ENCODE data around the gene ACOT13.
"Not testable (repeated sequence)": the region's sequence is repeated elsewhere in the genome, so short reads cannot be mapped to it uniquely, and the experiment has no call there.

Gene ACOT13

GRCh38 chr6:24666641-24667377 lies at the start of gene ACOT13, which contains the start of gene TDP2:
TSS of gene ACOT13 (plus strand) at chr6:24667077. CDS start at chr6:24667264, 187 bp downstream.
TSS of gene TDP2 (minus strand) at chr6:24666899. CDS start at chr6:24666862, 37 bp downstream.
- DNase-seq: peak; percentile 91 to 99 (median 94)
- intact Hi-C loops (cut with DNase I): loop anchor here (1.0 to 10.0 kb wide), 3 partner anchors 53 to 108 kb away; partner anchors contain the start of gene GMNN

GRCh38 chr6:24619661-24620060 lies 47.2 kb upstream of the ACOT13 start:
- DNase-seq: no peak
- intact Hi-C loops (cut with DNase I): no loop called here

DNA sequence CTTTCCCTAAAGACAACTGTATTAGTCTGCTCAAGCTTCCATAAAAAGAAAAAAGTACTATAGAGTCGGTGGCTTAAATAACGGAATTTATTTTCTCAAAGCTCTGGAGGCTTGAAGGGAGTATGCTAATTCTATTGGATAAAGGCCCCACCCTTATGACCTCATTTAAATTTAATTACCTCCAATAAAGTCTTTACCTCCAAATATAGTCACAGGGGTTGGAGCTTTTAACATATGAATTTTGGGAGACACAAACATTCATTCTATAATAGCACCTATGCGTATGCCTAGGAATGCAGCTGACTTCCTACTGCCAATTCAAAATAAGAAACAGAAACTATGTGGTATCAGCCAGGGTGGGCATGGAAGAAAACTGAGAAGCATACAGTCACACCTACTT lies 46.2 kb upstream of the ACOT13 start:
- intact Hi-C loops (cut with DNase I): no loop called here
- no peak for DNase-seq

DNA sequence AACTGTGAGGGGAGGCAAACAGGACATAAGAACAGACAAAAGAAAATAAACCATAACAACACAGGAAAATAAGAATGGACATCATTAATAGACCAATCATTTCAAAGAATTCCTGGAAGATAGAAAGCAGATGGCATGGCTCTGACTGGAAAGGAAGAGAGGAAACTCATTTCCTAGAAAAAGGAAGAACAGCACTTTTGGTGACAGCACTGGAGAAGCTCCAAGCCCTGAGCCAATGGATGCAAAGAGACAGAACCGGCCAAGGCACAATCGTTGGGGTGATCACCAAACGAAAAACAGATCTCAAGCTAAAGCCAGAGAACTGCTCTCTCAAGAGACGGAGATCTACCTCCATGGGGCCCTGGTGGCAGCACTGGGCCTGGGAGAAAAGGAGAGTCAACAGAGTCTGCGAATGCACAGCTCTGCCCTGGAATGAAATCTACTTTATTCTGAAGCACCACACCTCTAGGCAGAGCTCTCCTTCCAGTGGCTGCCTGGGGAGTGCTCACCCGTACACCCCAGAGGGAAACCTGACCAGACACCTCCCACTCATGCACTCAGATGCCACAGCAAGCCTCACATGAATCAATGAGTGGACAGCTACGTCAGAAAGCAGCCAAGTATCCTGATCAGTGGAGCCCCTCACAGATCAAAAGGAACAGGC lies 45.1 kb upstream of the ACOT13 start:
- intact Hi-C loops (cut with DNase I): no loop called here
- peak in 1 of 10 donors; percentile 28 for DNase-seq

DNA sequence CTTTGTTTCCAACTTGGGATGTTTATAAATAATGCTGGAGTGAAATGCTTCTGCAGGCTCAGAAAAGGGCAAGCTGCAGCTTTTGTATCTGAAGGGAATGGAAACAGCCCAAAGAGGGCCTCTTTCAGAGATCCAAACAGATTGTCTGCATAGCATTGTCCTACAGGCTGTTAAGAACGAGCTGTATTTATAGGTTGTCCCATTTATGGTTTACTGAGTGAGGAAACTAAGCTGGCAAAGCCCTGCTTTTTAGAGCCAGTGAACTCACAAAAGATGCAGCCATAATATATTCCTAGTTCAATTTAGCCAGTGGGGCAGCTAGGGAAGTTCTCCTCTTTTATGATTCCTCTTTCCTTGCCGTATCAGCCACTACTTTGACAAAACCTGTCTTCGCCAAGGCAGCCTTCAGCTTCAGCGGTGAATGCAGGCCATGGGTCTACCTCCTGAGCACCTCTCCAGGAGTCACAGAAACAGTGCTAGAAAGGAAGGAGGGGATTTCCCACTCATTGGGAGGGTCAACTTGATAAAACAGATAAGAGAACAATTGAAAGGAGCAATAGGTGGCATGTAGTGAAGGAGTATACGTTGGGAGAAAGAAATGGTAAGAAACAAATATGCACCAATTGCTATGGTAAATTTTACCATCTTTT lies 35.9 kb upstream of the ACOT13 start:
- DNase-seq: peak in 1 of 10 donors; percentile 46
- intact Hi-C loops (cut with DNase I): no loop called here

DNA sequence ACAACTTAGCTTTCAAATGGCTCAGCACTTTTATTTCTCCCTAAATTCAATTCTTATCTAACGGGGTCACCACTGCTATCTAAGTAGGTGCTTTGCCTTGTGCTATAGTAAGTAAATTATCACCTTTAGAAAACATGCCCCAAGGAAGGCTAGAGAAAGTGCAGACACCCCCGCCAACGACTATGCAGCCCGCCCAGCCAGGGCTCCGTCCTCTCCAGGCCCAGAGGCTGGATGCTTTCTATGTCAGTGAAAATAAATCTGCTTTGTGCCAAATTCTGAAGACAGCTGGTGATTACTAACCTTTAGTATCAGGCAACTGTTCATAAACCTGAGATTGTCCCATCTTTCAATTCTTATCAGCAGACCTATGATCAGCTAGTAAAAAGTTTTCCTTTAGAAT lies 35.2 kb upstream of the ACOT13 start:
- intact Hi-C loops (cut with DNase I): no loop called here
- DNase-seq: no peak

- intact Hi-C loops (cut with DNase I): no loop called here
These were observed 34.3 kb upstream of the ACOT13 start for GRCh38 chr6:24632573-24632972.

GRCh38 chr6:24636681-24637080 lies 30.2 kb upstream of the ACOT13 start:
- no peak for DNase-seq
- intact Hi-C loops (cut with DNase I): no loop called here

More at GRCh38 chr6:24632573-24632972, 34.3 kb upstream of the ACOT13 start:
- no peak for DNase-seq

DNA sequence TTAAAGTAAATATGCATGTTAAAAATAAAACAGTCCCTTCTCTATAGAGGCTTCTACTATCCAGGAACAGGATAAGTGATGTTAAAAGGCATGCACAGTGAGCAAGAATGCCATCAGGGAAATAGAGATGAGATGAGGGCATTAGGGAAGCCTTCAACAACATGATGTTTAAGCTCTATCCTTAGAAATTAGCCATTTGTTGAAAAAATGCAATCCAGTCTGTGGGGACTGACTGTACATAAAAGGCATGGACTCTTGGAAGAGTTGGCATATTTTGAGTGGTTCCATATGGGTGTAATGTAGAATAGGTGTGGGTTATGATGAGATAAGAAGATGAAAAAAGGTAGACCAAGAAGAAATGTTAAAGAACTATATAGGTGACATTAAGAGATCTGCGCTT lies 26.7 kb upstream of the ACOT13 start:
- intact Hi-C loops (cut with DNase I): no loop called here
- DNase-seq: no peak

GRCh38 chr6:24640631-24641030 lies 26.2 kb upstream of the ACOT13 start:
- intact Hi-C loops (cut with DNase I); DNase-seq: not testable (repeated sequence)

DNA sequence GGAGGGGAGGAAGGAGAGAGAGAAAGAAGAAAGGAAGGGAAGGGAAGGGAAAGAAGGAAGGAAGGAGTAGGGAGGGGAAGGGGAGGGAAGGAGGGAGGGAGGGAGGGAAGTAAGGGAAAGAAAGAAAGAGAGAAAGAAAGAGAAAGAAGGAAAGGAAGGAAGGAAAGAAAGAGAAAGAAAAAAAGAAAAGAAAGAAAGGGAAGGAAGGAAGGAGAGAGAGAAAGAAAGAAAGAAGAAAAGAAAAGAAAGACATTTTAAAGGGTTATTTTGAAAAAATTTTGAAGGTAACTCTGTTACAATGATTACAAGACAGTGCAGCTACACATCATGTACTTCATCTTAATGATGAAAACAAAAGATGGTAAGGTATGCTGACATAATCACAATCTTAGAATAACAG lies 24.8 kb upstream of the ACOT13 start:
- DNase-seq: no peak
- intact Hi-C loops (cut with DNase I): no loop called here

DNA sequence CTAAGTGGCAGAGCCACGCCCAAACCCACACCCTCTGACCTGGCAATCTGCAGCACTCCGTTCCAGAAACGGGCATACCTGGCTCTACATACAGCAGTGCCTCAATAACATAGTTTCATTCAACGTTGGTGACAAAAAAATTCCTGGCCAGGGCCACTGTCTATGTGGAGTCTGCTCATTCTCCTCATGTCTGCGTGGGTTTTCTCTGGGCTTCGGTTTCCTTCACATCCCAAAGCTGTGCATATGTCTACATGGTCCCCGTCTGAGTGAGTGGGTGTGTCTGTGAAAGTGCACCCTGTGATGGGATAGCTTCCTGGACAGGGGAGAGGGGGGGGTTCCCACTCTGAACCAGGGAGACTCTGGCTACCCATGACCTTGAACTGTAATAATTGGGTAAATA lies 23.0 kb upstream of the ACOT13 start:
- intact Hi-C loops (cut with DNase I): no loop called here
- DNase-seq: peak in 3 of 10 donors; percentile 29 to 85 (median 47)

DNA sequence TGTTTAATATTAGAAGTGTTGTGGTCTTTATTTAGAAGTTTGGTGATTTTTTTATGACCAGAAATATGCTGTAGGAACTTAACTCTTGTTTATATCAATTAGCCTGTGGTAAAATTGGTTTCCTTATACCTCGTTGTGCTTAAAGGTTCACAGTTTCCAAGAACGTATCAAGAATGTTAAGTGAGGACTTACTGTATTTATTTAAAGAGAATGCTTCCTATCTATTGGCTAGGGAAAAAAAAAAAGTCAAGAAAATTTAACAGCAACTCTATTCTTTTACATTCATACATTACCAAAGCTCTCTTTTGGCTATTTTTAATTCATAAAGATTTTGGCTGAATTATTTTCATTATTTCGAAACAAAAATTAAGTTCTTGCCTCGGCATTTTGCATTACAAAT lies 22.5 kb upstream of the ACOT13 start:
- intact Hi-C loops (cut with DNase I): no loop called here
- no peak for DNase-seq

GRCh38 chr6:24646771-24647170 lies 20.1 kb upstream of the ACOT13 start:
- intact Hi-C loops (cut with DNase I): no loop called here
- no peak for DNase-seq

DNA sequence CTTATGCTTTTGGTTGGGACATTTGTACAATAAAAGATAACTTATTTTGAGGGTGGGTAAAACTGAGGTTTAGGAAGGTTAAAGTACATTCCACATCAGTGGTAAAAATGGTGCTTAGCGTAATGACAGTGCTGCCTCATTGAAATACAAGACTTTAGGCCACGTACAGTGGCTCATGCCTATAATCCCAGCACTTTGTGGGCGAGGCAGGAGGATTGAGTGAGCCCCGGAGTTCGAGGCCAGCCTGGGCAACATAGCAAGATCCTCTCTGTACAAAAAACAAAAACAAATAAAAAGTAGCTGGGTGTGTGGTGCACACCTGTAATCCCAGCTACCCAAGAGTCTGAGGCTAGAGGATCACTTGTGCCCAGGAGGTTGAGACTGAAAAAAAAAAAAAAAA lies 18.6 kb upstream of the ACOT13 start:
- DNase-seq: peak in 1 of 10 donors; percentile 34
- intact Hi-C loops (cut with DNase I): no loop called here

DNA sequence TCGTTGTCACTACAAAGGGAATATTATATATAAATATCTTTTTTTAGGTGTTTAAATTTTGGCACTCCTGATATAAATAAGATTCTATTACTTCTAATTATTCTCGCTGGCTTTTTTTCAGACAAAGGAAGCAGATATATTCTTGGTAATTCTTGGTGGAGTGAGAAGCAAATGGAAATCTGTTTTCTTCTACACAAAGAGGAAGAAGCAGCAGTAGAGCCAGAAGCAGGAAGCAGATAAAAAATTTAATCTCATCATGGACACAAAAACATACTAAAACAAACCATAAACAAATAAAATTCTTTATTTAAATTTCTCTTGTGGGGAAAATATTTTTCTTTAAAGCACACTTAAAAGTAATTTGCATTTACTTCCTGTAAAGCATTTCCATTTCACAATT lies 17.2 kb upstream of the ACOT13 start:
- DNase-seq: no peak
- intact Hi-C loops (cut with DNase I): no loop called here

DNA sequence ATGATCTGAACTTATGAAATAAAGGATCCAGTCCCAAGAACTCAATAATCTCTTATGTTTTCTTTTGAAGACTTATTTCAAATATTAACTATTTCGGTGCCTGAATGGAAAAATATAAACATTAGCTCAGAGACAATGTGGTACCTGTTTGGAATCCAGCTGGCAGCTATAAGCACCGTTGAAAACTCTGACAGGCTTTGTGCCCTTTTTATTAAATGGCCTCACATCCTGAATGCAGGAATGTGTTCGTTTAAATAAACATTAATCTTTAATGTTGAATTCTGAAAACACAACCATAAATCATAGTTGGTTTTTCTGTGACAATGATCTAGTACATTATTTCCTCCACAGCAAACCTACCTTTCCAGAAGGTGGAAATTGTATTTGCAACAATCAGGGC lies 16.5 kb upstream of the ACOT13 start:
- intact Hi-C loops (cut with DNase I): no loop called here
- DNase-seq: no peak

DNA sequence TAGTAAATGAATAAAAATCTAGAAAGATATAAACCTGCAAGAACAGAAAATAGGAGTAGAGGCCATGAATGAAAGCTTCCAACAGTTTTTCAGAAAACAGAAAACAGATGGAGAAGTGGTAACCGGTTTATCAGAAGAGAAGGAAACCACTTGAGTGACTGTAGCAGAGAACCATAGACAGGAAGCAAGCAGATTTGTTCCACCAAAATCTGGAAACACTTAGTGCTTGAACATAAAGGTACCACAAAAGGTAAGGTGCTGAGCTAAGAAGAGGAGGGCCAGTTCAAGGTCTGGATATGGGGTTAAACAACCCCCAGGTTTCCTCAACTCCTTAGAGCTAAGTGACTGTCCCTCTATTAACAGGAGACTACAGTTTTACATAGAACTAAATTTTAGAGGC lies 11.7 kb upstream of the ACOT13 start:
- intact Hi-C loops (cut with DNase I): no loop called here

DNA sequence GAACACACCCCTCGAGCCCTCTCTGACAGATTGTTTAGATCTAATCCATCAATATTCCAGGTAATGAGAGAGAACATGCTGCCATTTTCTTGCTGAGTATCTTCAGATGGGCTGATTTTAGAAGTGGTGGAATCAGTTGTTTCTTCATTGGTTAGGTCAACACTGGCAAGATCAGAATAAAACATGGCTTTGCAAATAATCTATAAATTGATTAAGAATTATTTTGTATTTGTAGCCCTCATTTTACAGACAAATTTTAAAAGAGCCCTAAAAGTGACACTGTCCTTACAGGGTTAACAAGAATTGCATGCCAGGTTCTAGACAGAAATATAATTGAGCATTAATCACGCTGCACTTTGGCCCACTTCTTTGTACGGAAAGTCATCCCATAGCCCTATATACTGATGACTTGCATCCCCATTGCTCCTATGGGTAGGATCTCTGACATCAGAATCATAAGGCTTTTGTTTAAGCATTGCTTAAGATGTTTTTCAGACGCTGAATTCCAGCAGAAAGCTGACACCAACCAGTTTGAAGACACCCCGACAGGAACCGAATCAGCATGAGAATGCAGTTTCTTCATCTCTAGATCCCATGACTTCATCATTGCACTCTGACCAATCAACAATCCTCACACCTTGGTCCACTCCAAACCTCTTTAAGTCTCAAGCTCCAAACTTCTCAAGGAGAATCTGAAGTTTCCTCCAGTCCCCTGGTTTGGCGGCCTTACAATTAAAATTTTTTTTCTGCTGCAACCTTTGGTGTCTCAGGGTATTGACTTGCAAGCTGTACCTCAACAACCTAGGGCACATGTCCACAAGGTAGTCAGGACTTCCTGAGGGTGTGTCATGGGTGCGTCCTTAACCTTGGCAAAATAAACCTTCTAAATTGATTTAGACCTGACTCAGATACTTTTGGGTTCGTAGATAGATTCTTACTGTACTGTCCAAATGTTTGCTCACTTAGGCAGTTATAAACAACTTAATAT lies 8.0 kb upstream of the ACOT13 start:
- intact Hi-C loops (cut with DNase I): no loop called here
- DNase-seq: no peak

More for the DNA sequence above, 11.7 kb upstream of the ACOT13 start:
- DNase-seq: no peak

- intact Hi-C loops (cut with DNase I): no loop called here
- DNase-seq: no peak
These were observed 7.3 kb upstream of the ACOT13 start for GRCh38 chr6:24659561-24659960.
